ENCODE results near the gene KDM8.

Gene KDM8

GRCh38 chr16:27228621-27229501, 25.5 kb downstream of the KDM8 start:
- no peak for DNase-seq

- no peak for DNase-seq
These were observed 26.7 kb downstream of the KDM8 start for GRCh38 chr16:27229891-27230470.

GRCh38 chr16:27230562-27231001, 27.3 kb downstream of the KDM8 start:
- no peak for DNase-seq

GRCh38 chr16:27231692-27232060, 28.4 kb downstream of the KDM8 start:
- DNase-seq: no peak

GRCh38 chr16:27232061-27232900, 29.0 kb downstream of the KDM8 start:
- peak in 18 of 56 donors; percentile 9 to 55 (median 26) for DNase-seq

GRCh38 chr16:27232901-27233625, 29.7 kb downstream of the KDM8 start:
- no peak for DNase-seq

- DNase-seq: no peak
These were observed 30.4 kb downstream of the KDM8 start for GRCh38 chr16:27233731-27234130.

GRCh38 chr16:27234171-27234570, 30.8 kb downstream of the KDM8 start:
- no peak for DNase-seq

- no peak for DNase-seq
These were observed 31.3 kb downstream of the KDM8 start for GRCh38 chr16:27234603-27235002.

GRCh38 chr16:27235055-27235937, 32.0 kb downstream of the KDM8 start:
- DNase-seq: peak in 48 of 56 donors; percentile 15 to 82 (median 50)

- DNase-seq: no peak
These were observed 32.6 kb downstream of the KDM8 start for GRCh38 chr16:27235938-27236245.

- no peak for DNase-seq
These were observed 33.4 kb downstream of the KDM8 start for GRCh38 chr16:27236635-27237218.

- DNase-seq: peak in 15 of 56 donors; percentile 3 to 45 (median 19)
These were observed 34.1 kb downstream of the KDM8 start for GRCh38 chr16:27237219-27238015.

- DNase-seq: no peak
These were observed 34.8 kb downstream of the KDM8 start for GRCh38 chr16:27238016-27238587.

- no peak for DNase-seq
These were observed 35.3 kb downstream of the KDM8 start for GRCh38 chr16:27238591-27238990.

- DNase-seq: no peak
These were observed 35.7 kb downstream of the KDM8 start for GRCh38 chr16:27239026-27239425.

GRCh38 chr16:27239906-27240655, 36.8 kb downstream of the KDM8 start:
- DNase-seq: no peak

- no peak for DNase-seq
These were observed 37.7 kb downstream of the KDM8 start for GRCh38 chr16:27240948-27241531.
